Measurements from ENCODE around the gene TCEAL1. TPM values are rescaled to one million over a fixed set of nuclear protein-coding genes. Genes with fewer than 3 reads are reported as not detected.
A peak's percentile ranks its signal among the peaks of the same experiment; 100 is the strongest.
"Not testable (repeated sequence)": the region's sequence is repeated elsewhere in the genome, so short reads cannot be mapped to it uniquely, and the experiment has no call there.

Gene TCEAL1
- polyA plus RNA-seq, 1 experiment, result 24.9 TPM

GRCh38 chrX:103586659-103587058 is 42.1 kb upstream of the TCEAL1 start:
- H3K27me3 ChIP-seq (ENCODE audit: control insufficient read depth, insufficient read depth, low read length), result no peaks in the 10 kb centered on the region
- peak overlapping the region; percentile 79 for H3K4me3 ChIP-seq (ENCODE audit: low read depth, low read length)
- ChIA-PET POLR2A (no interaction called here), CTCF (no interaction called here)
- H3K27ac ChIP-seq (ENCODE audit: low read depth, low read length), result no peak overlapping the region
- no peak for TF ChIP-seq CTCF (IDR thresholded peaks at IDR 0.05; ENCODE audit: low read depth, low read length)
- H3K9me3 ChIP-seq (ENCODE audit: control insufficient read depth, insufficient read depth, low read length), result no peaks in the 10 kb centered on the region
- no peak for DNase-seq (ENCODE audit: low read depth, low spot score)

- H3K9me3 ChIP-seq (ENCODE audit: control insufficient read depth, insufficient read depth, low read length); H3K27me3 ChIP-seq (ENCODE audit: control insufficient read depth, insufficient read depth, low read length); DNase-seq (ENCODE audit: low read depth, low spot score); H3K27ac ChIP-seq (ENCODE audit: low read depth, low read length); H3K4me3 ChIP-seq (ENCODE audit: low read depth, low read length); POLR2A ChIA-PET; CTCF ChIA-PET: not testable (repeated sequence)
Observed at GRCh38 chrX:103592295-103592694, 36.5 kb upstream of the TCEAL1 start.

GRCh38 chrX:103595202-103595601 is 33.6 kb upstream of the TCEAL1 start:
- CTCF ChIA-PET; POLR2A ChIA-PET; DNase-seq (ENCODE audit: low read depth, low spot score); H3K27ac ChIP-seq (ENCODE audit: low read depth, low read length); H3K27me3 ChIP-seq (ENCODE audit: control insufficient read depth, insufficient read depth, low read length); H3K4me3 ChIP-seq (ENCODE audit: low read depth, low read length); H3K9me3 ChIP-seq (ENCODE audit: control insufficient read depth, insufficient read depth, low read length): not testable (repeated sequence)

GRCh38 chrX:103607364-103608305 is 21.1 kb upstream of the TCEAL1 start, which contains the start of gene TCEAL3:
Gene TCEAL3, plus strand, starts transcription at chrX:103607963. Its CDS starts 1,102 bp downstream, at chrX:103609065.
- no peak for DNase-seq (ENCODE audit: low read depth, low spot score)
- TF ChIP-seq CTCF (IDR thresholded peaks at IDR 0.05; ENCODE audit: low read depth, low read length), result no peak
- peak within 1 kb of the TSS; percentile 47 for H3K27ac ChIP-seq (ENCODE audit: low read depth, low read length)

GRCh38 chrX:103608306-103608963 is 20.3 kb upstream of the TCEAL1 start:
- no peaks in the 10 kb centered on the region for H3K27me3 ChIP-seq (ENCODE audit: control insufficient read depth, insufficient read depth, low read length)
- no peak for DNase-seq (ENCODE audit: low read depth, low spot score)
- no peaks in the 10 kb centered on the region for H3K9me3 ChIP-seq (ENCODE audit: control insufficient read depth, insufficient read depth, low read length)
- no peak for TF ChIP-seq CTCF (IDR thresholded peaks at IDR 0.05; ENCODE audit: low read depth, low read length)
- peak overlapping the region; percentile 72 for H3K4me3 ChIP-seq (ENCODE audit: low read depth, low read length)
- peak overlapping the region; percentile 47 for H3K27ac ChIP-seq (ENCODE audit: low read depth, low read length)
- ChIA-PET CTCF (no interaction called here), POLR2A (interaction anchor here (1.0 kb wide), 1 partner anchor 21 kb away, joined by 4 read pairs; no protein-coding TSS in a partner anchor)

More at GRCh38 chrX:103607364-103608305, 21.1 kb upstream of the TCEAL1 start, which contains the start of gene TCEAL3:
- ChIA-PET POLR2A (interaction anchor here (1.0 kb wide), 1 partner anchor 22 kb away, joined by 4 read pairs; no protein-coding TSS in a partner anchor), CTCF (no interaction called here)
- peak within 1 kb of the TSS; percentile 72 for H3K4me3 ChIP-seq (ENCODE audit: low read depth, low read length)
- no peaks in the 10 kb centered on the region for H3K9me3 ChIP-seq (ENCODE audit: control insufficient read depth, insufficient read depth, low read length)
- no peaks in the 10 kb centered on the region for H3K27me3 ChIP-seq (ENCODE audit: control insufficient read depth, insufficient read depth, low read length)
